GM21447 (cell line): ENCODE data around the gene MKNK1.
"Not testable (repeated sequence)": the region's sequence is repeated elsewhere in the genome, so short reads cannot be mapped to it uniquely, and the experiment has no call there.

Experiments used
- ATAC-seq: cut with Tn5 transposase; IDR thresholded peaks from one replicate; pipeline ENCODE4 v1.9.1; 2021; ENCODE audit not compliant: unreplicated experiment

Gene MKNK1

DNA sequence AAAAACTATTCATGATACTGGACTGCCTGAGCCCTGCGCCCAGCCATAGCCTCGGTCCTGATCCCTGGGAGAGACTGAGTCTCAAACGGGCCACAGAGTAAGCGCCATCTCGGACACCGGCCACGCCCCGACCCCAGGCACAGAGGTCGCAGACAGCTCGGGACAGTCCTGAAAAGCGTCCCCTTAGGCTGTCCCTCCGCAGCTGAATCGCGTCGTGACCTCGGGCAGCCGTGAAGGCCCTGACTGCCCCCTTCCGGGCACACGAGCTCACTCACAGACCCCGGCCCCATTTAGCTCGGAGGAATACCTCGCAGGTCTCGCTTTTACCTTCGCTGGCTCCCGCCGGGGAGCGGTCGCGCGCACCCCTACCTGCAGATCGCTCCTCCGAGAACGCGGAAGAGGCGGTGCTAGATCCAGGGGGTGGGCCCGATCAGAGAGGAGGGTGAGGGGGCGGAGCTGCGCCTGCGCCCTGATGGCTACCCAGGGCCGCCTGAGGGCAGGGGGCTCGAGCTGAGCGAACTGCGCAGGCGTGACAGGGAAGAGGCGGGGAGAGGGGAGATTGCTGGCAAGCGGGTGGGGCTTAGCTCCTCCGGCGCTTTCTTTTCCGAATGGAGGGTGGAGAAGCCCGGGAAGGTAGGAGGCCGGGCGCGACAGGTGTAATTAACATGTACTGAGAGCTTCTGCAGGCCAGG lies at the start of gene MKNK1:
Gene MKNK1 (minus strand): TSS at position 411 of the 692 bp plus-strand sequence. CDS start 20,941 bp downstream, outside the sequence.
- ATAC-seq = peak; percentile 87

DNA sequence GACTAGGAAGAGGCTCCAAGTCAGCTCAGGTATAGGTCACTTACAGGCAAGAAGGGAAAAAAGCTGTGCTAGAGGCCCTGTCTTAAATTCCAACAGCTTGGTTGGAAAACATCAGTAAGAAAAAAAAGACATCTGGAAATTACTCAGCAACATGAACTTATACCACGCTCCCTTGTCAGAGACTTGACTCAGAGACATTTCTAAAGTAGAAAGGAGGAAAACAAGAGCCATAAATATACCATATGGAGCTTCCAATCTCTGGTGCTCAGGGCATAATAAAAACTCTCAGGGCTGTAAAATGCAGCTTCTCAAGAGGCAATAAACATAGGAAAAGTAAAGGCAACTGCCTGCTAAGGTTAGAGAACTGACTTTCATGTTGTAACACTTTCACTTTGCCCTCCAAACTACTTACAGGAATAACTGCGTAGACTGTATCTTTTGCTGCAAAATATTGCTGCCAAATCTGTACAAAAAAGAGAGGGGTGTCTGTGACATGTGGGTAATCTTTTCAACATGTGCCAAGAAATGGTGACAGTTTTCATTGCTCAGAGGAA lies 49.4 kb upstream of the MKNK1 start:
- ATAC-seq = no peak

DNA sequence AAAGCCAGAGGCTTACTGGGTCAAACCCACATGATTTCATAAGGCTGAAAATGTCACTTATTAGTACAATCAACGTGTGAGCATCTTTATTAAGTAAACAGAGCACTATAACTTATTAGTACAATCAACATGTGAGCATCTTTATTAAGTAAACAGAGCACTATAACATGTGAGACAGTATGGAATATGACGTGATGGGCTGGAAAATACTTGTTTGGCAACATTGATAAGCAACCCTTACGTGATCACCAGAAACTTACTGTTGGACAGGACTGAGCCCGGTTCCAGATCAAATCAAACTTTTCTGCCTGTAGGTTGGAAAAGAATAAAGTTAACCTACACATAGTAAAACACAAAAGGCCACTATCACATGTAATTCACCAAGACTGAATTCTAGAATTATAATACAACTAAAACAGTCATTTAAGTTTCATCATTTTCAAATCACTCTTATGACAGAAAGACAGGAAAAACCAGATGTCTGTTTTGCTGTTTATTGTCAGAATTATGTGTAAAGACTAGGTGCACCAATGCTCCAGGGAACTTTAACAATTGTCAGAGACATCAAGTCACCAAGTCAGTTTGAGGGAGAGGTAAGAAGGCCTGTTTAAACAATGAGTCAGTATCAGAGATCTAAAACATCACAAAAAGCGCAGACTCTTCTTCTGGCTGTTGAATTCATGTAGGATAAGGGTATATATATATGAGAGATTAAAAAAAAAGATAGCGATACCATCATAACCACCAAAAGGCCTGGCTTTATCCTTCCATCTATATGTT lies 48.4 kb upstream of the MKNK1 start:
- ATAC-seq = no peak

DNA sequence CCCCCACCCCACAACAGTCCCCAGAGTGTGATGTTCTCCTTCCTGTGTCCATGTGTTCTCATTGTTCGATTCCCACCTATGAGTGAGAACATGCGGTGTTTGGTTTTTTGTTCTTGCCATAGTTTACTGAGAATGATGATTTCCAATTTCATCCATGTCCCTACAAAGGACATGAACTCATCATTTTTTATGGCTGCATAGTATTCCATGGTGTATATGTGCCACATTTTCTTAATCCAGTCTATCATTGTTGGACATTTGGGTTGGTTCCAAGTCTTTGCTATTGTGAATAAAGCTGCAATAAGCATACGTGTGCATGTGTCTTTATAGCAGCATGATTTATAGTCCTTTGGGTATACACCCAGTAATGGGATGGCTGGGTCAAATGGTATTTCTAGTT lies 47.1 kb upstream of the MKNK1 start:
- not testable (repeated sequence) for ATAC-seq

GRCh38 chr1:46650491-46650890 lies 46.4 kb upstream of the MKNK1 start:
- no peak for ATAC-seq

DNA sequence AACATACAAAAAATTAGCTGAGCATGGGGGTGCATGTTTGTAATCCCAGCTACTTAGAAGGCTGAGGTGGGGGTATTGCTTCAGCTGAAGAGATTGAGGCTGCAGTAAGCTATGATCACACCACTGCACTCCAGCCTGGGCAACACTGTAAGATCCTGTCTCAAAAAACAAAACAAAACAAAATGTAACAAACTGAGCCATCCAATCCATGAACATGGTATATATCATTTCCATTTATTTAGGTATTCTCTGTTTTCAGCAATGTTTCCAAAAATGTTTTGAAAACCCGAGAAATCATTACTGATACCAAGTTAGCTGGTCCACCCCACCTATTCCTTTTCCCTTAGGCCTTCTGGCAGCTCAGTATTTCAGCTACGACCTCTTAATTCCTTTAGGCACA lies 45.7 kb upstream of the MKNK1 start:
- ATAC-seq = no peak

GRCh38 chr1:46647611-46648010 lies 43.5 kb upstream of the MKNK1 start:
- no peak for ATAC-seq

- no peak for ATAC-seq
These were observed 42.8 kb upstream of the MKNK1 start for GRCh38 chr1:46646844-46647243.

DNA sequence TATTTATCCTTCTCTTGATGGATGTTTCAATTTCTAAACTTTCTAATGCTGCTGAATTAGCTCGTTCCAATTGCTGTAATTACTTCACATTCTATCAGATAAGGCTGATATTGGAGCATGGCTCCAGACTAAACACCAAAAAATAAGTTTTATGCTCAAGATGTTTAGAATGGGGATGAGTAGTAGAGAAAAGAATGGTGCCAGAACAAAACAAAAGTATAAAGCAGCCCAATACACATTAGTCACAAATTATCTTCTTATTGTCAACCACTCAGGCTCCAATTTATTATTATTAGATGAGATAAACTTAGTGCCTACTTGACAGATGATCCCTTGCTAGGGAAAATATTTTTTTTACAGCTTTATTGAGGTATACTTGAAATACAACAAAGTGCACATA lies 42.3 kb upstream of the MKNK1 start:
- no peak for ATAC-seq

- no peak for ATAC-seq
These were observed 41.7 kb upstream of the MKNK1 start for GRCh38 chr1:46645815-46646214.

- ATAC-seq = no peak
These were observed 39.3 kb upstream of the MKNK1 start for GRCh38 chr1:46643368-46643775.

DNA sequence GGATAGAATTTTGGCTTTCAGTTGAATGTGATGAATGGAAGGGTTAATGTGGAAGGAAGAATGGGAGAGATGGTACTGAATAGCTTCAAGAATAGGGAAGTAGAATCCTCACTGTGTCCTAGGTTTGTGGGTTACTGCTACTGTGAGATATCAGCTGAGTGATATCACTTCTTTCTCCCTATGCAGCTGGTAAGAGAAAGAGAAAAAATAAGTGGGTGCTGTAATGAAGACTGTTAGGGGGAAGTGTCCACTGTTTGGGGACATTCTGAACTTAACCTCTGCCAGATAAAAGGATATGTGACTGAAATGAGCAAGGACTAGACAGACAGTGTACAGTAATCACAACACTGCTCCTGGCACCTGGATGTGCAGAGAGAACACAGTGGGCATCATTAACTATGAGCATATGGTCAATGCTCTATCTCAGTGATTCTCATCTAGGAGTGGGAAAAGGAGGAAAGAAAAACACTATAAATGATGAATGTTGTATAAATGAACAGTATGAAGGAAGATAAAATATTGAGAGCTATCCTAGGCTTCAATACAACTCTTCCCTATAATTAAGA lies 38.1 kb upstream of the MKNK1 start:
- no peak for ATAC-seq

DNA sequence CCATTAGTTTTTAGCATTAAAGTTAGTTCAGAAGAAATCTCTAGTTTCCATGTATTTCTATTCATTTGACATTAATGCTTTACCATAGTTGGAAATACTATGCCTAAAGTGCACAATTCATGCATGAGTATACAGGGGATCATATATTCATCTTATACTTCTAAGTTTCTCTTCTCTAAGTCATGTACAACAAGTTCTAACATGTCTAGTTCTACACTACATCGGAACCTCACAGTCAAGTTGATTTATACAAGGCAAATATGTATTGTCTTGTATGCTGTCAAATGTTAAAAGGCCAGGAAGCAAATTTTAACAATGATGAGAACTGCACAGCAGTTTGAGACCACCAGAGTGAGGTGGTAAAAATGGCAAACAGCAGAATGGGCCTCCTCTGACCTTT lies 35.5 kb upstream of the MKNK1 start:
- ATAC-seq = no peak

- no peak for ATAC-seq
These were observed 34.9 kb upstream of the MKNK1 start for GRCh38 chr1:46638921-46639320.

DNA sequence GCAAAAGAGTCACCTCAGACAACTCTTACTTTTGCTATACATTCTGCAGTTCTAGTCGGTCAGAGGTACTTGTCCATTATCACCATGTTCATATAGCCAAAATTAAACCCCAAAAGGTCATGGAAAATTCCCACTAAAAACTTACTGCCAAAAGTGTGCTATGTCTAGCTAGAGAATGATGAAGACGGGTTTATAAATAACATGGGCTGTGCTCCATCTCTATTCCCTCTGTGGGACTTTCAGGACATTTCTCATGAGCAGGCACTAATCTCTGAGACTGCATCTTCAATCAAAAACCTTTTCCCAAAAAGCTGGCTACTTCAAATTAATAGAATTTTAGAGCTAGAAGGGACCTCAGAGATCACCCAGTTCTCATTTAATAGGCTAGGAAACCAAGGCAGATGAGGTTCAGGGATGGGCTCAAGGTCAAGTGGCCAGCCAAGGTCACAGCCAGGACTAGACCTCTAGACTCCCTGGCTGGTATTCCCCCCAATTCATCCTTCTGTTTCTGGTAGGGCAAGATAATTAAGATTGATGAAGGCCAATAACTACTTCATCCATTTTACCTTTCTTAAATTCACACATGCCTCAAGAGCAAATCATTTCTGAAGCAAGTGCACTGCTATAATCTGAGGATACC lies 33.5 kb upstream of the MKNK1 start:
- ATAC-seq = no peak

DNA sequence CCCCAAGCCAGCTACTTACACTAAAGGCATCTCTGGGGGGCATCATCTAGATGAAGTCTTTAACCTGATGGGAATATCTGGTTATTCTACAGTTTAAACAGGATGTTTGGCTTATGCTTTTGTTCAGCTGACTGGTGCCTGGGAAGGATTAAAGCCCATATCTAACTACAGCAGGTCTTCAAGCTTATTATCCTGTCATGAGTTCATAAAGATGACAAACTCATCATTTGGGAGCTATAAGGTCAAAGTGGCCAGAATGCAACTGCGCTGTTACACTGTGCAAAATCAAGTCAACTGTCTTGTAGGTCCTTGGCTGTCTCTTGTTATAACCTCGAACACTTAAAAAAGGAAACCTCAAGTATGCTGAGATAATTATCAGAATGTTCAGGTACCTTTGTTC lies 31.1 kb upstream of the MKNK1 start:
- no peak for ATAC-seq

GRCh38 chr1:46630719-46631118 lies 26.7 kb upstream of the MKNK1 start:
- no peak for ATAC-seq

DNA sequence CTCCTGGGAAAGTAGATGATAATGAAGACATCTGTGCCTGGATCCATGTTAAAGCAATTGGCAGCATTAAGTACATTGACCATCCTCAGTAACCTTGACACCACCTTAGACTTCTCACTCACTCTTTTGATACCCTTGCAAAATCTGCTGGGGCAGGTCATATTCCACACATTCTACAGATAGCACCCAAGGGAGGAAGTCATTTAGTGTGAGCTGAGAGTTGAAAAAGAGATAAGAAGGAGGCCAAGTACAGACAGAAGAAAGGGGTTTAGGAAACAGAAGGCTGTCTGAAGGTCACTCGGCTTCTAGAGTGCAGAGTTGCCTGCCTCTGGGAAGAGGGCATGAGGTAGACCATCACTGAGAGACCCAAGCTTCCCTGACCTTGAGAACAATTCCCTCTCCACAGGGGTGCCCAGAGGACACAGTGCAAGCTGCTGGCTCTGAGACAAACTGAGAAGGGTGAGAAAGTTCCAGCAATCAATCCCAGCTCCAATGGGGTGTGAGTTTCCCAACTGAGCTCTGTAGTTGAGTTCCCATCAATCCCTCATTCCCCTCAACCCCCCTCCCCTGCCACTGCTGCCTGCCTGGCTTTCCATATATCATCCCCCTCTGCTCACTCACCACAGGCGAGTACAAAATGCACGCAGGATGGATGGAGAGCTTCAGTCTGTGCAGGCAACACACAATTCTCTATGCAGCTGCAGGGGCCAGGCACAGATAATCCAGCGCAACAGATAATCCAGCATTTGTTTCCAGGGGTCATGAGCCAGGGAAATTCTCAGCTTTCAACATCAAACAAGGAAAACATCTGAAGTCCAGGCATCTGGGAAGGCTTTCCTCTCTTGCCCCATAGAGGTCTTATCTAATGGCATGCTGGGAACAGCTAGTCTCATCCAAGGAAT lies 19.9 kb upstream of the MKNK1 start:
- no peak for ATAC-seq

DNA sequence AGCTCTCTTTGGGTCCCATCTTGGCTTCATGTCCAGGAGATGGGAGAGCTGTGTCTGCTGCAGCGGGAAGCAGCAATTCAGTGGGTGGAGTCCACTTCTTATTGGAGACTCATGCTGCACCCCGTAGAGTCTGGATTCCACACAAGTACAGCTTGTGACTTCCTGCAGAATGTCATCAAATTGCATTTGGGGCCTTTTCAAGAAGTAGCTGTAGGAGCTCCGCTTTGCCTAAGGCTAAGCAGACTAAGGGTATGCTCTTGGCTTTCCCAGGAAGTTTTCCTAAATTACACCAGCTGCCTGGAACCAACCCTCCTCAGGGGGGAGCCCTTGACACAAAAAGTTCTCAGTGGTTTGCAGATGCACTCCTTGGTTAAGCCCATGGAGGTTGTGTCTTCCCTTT lies 18.3 kb upstream of the MKNK1 start:
- no peak for ATAC-seq

DNA sequence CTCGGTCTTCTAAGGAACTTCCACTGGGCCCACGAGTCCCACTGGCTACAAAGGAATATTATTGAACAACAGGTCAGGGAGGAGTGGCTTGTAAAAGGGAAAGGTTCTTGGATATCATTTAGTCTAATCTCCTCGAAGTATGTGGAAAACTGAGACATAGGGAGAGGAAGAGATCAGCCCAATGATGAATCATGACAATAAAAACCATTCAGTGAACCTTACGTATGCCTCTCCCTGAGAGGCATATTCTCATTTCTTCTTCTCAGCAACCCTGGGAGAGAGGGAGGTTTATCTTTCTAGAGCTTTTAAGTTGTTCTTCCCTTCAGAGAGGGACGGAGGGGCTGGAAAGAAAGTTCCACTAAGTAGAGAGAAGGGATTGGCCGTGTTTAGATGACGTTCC lies 17.9 kb upstream of the MKNK1 start:
- ATAC-seq = no peak
